OCI-LY3 (cell line): Measurements from ENCODE around the gene SDHAF1.

Experiments
- CTCF ChIP-seq: fragments of 200-600, 300-600 bp; sonication (generic); IDR thresholded peaks from 2 replicates; pipeline ENCODE4 v1.5.1; 2014; ENCODE audit warnings: antibody characterized with exemption, low read length, low read depth
- EZH2phosphoT487 ChIP-seq: fragments of 200-600 bp; shearing (Covaris generic); IDR thresholded peaks from 2 replicates; pipeline ENCODE4 v1.6.1; 2018; ENCODE audit warnings: antibody characterized with exemption, mixed run types, low read depth

GRCh38 chr19:35959040-35959967 lies 35.7 kb upstream of the SDHAF1 start:
- TF ChIP-seq CTCF, result no peak
- no peak for TF ChIP-seq EZH2phosphoT487
